Naive thymus-derived CD4-positive, alpha-beta T cell (primary cell): ENCODE results near the gene SGMS1. TPM values are rescaled to one million over a fixed set of nuclear protein-coding genes. Genes with fewer than 3 reads are reported as not detected.
A peak's percentile ranks its signal among the peaks of the same experiment; 100 is the strongest.
"Not testable (repeated sequence)": the region's sequence is repeated elsewhere in the genome, so short reads cannot be mapped to it uniquely, and the experiment has no call there.

Experiments
- ATAC-seq: fragments of 150-1000 bp; cut with Tn5 transposase; 2 replicates; pipeline ENCODE4 v1.10.0; 2021; ENCODE audit warnings: mild to moderate bottlenecking, moderate library complexity
- CTCF ChIA-PET: fragments of 350-600 bp; sonication (Branson Sonifier 250); formaldehyde crosslinking; loops from one replicate; lab custom pipeline; 2021; ENCODE audit warnings: antibody characterized with exemption; lab: Charles Lee
- POLR2A ChIA-PET: fragments of 350-600 bp; sonication (Branson Sonifier 250); formaldehyde crosslinking; loops from one replicate; lab custom pipeline; 2021; ENCODE audit warnings: antibody characterized with exemption, inconsistent platforms; lab: Charles Lee
- DNase-seq, 9 donors: peaks; one replicate each; pipeline versions ENCODE4 v3.0.0 to v3.0.0-alpha.2; 2020 to 2022; ENCODE audit warnings: mixed read lengths in 1 of 9
- H3K27ac ChIP-seq: one replicate; pipeline ENCODE4 v1.7.0; 2013; ENCODE audit warnings: mild to moderate bottlenecking, low read depth, low read length, moderate library complexity
- H3K27me3 ChIP-seq, 2 donors: one replicate each; pipeline ENCODE4 v1.7.0; 2013; ENCODE audit warnings: low read length in 2 of 2, mild to moderate bottlenecking in 2 of 2, moderate library complexity in 2 of 2; ENCODE audit not compliant: control insufficient read depth in 2 of 2, insufficient read depth in 2 of 2
- H3K36me3 ChIP-seq, 3 experiments: 1 replicate in 2 of 3; 2 replicates in 1 of 3; pipeline ENCODE4 v1.7.0; 2013; ENCODE audit warnings: low read length in 3 of 3, mild to moderate bottlenecking in 3 of 3, moderate library complexity in 1 of 3; ENCODE audit not compliant: insufficient read depth in 3 of 3, control insufficient read depth in 2 of 3
- H3K4me1 ChIP-seq, 2 donors: one replicate each; pipeline ENCODE4 v1.7.0; 2013; ENCODE audit warnings: low read length in 2 of 2, mild to moderate bottlenecking in 2 of 2, moderate library complexity in 1 of 2; ENCODE audit not compliant: control insufficient read depth in 2 of 2, insufficient read depth in 2 of 2
- H3K4me3 ChIP-seq: 2 replicates; pipeline ENCODE4 v1.7.0; 2013; ENCODE audit warnings: mild to moderate bottlenecking, low read length
- H3K9me3 ChIP-seq, 3 experiments: 1 replicate in 2 of 3; 2 replicates in 1 of 3; pipeline ENCODE4 v1.7.0; 2013; ENCODE audit warnings: low read length in 3 of 3; ENCODE audit not compliant: control insufficient read depth in 2 of 3
- H3K27ac Mint-ChIP-seq, 9 donors: one replicate each; pipeline ENCODE4 v1.8.0; 2020 to 2022; ENCODE audit warnings: mixed read lengths in 9 of 9, mild to moderate bottlenecking in 8 of 9, moderate library complexity in 5 of 9, inconsistent platforms in 2 of 9
- H3K27me3 Mint-ChIP-seq, 5 donors: one replicate each; pipeline ENCODE4 v1.8.0; 2021 to 2022; ENCODE audit warnings: mixed read lengths in 5 of 5, mild to moderate bottlenecking in 1 of 5
- H3K36me3 Mint-ChIP-seq, 5 donors: one replicate each; pipeline ENCODE4 v1.8.0; 2020 to 2022; ENCODE audit warnings: mixed read lengths in 5 of 5, mild to moderate bottlenecking in 3 of 5, inconsistent platforms in 1 of 5
- H3K4me1 Mint-ChIP-seq, 7 donors: one replicate each; pipeline ENCODE4 v1.8.0; 2020 to 2022; ENCODE audit warnings: mixed read lengths in 7 of 7, mild to moderate bottlenecking in 3 of 7, inconsistent platforms in 1 of 7
- H3K4me3 Mint-ChIP-seq, 10 donors: one replicate each; pipeline ENCODE4 v1.8.0; 2020 to 2022; ENCODE audit warnings: mild to moderate bottlenecking in 10 of 10, mixed read lengths in 10 of 10, moderate library complexity in 6 of 10, inconsistent platforms in 2 of 10
- H3K9me3 Mint-ChIP-seq, 11 donors: one replicate each; pipeline ENCODE4 v1.8.0; 2020 to 2022; ENCODE audit warnings: mixed read lengths in 11 of 11, mild to moderate bottlenecking in 4 of 11, inconsistent platforms in 1 of 11, moderate library complexity in 1 of 11
- intact Hi-C, 2 donors: fragments of 100-400 bp; cut with micrococcal nuclease; formaldehyde crosslinking; loops; one replicate each; pipeline ENCODE4 v1.15.1; 2023
- polyA plus RNA-seq, 2 donors: library from polyadenylated mRNA; unstranded; fragments of 300-500 nt; fragmentation: Illumina TruSeq; gene quantifications; one replicate each; pipeline ENCODE4 v1.2.3, GENCODE V29; 2021
- total RNA-seq, 6 experiments: library from RNA in 5 of 6; stranded (reverse) in 5 of 6; gene quantifications; 1 replicate in 5 of 6; 2 replicates in 1 of 6; pipeline ENCODE4 v1.2.3 and lab custom pipeline; 2021 to 2026

SGMS1 gene
- total and polyA plus RNA-seq, 7 experiments from 2014 or later, result 11.5 to 45.7 (median 29.4) TPM

DNA sequence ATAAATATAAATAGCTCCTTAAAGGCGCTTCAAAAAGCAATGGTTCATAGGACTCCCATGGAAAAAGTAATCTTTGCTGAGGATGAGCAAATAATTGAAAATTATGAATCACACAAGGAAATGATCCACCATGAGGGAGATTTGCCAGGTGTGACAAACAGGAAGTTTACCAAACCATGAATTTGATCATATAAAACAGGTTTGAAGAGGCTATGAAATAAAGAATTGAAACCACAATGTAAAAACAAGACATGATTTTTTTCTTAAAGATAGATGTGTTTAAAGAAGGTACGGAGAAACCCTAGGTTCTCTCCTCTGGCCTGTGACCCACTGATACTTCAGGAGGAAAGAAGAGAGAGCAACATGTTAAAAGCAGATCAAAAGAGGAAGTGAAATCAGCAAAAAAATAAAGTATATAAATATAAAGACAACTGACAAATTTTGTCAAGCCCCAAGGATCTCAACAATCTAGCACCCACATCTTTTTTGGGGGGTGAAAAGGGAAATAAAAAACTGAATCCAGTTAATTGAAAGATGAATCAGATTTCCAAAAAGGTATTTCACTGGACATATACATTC is 261.1 kb downstream of the SGMS1 start:
- POLR2A ChIA-PET, result no interaction called here

GRCh38 chr10:50361946-50362345 is 261.8 kb downstream of the SGMS1 start:
- CTCF ChIA-PET, result no interaction called here
- Mint-ChIP-seq H3K36me3 (peaks cover 7 to 61% (median 40%) of the 10 kb centered on the region in 5 donors), H3K4me3 (no peak overlapping the region), H3K27ac (peak overlapping the region in 1 of 9 donors; percentile 26), H3K9me3 (peaks cover 0 to 26% (median 8%) of the 10 kb centered on the region in 11 donors), H3K27me3 (no peaks in the 10 kb centered on the region), H3K4me1 (peaks cover 9 to 40% (median 27%) of the 10 kb centered on the region in 7 donors)
- intact Hi-C loops, result no loop called here
- no peak overlapping the region for H3K27ac ChIP-seq
- no peak for DNase-seq
- H3K4me3 ChIP-seq, result no peak overlapping the region
- H3K36me3 ChIP-seq, result no peaks in the 10 kb centered on the region
- H3K9me3 ChIP-seq, result no peaks in the 10 kb centered on the region
- no peaks in the 10 kb centered on the region for H3K27me3 ChIP-seq
- ATAC-seq, result no peak
- POLR2A ChIA-PET, result no interaction called here
- H3K4me1 ChIP-seq, result no peaks in the 10 kb centered on the region

More for the DNA sequence above, 261.1 kb downstream of the SGMS1 start:
- Histone ChIP-seq H3K27me3 (no peaks in the 10 kb centered on the region), H3K36me3 (peaks cover 0 to 6% (median 0%) of the 10 kb centered on the region in 3 experiments), H3K9me3 (no peaks in the 10 kb centered on the region), H3K4me3 (no peak overlapping the region), H3K4me1 (no peaks in the 10 kb centered on the region), H3K27ac (no peak overlapping the region)
- DNase-seq (no peak), ATAC-seq (peak; percentile 27)
- intact Hi-C loops, result no loop called here
- Mint-ChIP-seq H3K27me3 (no peaks in the 10 kb centered on the region), H3K4me1 (peaks cover 9 to 40% (median 27%) of the 10 kb centered on the region in 7 donors), H3K4me3 (peak overlapping the region in 1 of 10 donors; percentile 4), H3K36me3 (peaks cover 7 to 67% (median 47%) of the 10 kb centered on the region in 5 donors), H3K27ac (peak overlapping the region in 1 of 9 donors; percentile 1), H3K9me3 (peaks cover 0 to 26% (median 8%) of the 10 kb centered on the region in 11 donors)
- CTCF ChIA-PET, result no interaction called here

DNA sequence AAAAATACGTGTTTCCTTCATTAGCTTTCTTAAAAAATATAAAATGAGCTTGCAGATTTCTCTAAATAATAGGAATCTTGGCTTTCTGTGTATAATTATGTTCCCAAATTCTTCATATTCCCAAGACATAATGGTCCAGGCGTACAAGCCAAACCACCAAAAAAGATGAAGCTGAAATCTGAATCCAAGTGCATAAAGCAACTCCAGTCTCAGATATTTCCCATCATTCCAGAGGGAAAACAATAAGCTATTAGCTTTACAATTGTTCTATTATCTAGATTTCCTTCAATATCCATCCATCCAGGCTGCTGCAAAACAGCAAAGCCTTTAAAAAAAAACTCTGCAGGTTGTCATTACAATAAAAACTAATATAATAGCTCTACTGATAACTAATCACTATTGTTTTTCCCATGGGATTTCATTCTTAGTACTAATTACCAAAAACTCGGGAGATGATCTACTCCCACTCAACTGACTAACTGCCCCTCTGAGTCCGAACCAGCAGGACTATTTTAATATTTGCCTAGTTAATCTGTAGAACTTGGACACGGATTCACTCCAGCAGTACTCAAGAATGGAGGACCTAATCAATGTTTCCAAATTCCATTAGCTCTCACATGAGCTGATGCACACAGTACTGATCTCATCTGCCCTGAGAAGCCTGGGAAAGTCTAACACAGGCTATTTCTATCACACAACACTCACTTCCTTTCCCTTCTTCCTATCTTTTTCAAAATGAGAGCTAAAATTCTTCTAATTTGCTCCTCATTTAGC is 263.5 kb downstream of the SGMS1 start:
- H3K27me3 Mint-ChIP-seq, result no peaks in the 10 kb centered on the region
- POLR2A ChIA-PET, result no interaction called here
- H3K27ac ChIP-seq, result no peak overlapping the region

DNA sequence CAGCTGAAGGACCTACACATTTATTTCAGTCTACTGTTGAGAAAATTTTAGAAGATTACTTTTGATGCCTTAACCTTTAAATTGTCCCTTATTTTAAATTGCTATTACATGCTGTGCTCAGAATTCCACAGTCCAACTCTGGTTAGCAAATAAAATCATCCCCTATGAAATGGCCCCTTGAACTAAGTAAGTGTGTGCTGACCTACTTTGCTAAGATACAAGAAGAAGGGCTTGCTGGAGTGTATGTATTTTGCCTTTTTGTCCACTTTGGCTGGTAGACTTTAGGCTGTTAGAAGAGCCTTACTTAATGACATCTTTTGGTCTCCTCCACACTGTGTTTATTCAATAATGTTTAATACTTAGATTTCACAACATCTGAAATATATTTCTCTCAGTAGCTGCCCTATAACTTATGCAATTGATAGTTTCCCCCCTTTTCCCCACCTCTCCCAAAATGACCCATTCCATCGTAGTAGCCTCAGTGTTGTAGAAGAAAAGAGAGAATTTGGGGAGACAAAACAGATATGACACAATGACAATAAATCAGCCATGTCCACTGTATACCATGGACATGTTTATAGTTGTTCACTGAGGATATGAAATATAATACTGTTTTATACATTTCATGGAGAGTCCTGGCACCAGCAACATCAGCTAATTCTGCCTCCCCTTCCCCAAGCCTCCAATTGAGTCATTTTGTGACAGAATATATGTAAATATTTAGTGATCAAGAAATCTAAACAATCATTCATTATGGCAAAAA is 264.6 kb downstream of the SGMS1 start:
- Mint-ChIP-seq H3K36me3 (peaks cover 0 to 51% (median 26%) of the 10 kb centered on the region in 5 donors), H3K27me3 (no peaks in the 10 kb centered on the region), H3K4me1 (peaks cover 7 to 28% (median 18%) of the 10 kb centered on the region in 7 donors), H3K4me3 (no peak overlapping the region), H3K9me3 (peaks cover 0 to 24% (median 6%) of the 10 kb centered on the region in 11 donors), H3K27ac (no peak overlapping the region)
- no peak for ATAC-seq
- Histone ChIP-seq H3K36me3 (no peaks in the 10 kb centered on the region), H3K4me1 (no peaks in the 10 kb centered on the region), H3K4me3 (no peak overlapping the region), H3K27ac (no peak overlapping the region), H3K27me3 (no peaks in the 10 kb centered on the region), H3K9me3 (no peaks in the 10 kb centered on the region)
- ChIA-PET POLR2A (interaction anchor here (0.7 kb wide), 1 partner anchor 1340 kb away, joined by 3 read pairs; no protein-coding TSS in a partner anchor), CTCF (no interaction called here)
- DNase-seq, result no peak
- intact Hi-C loops, result no loop called here

More for the DNA sequence above, 263.5 kb downstream of the SGMS1 start:
- H3K4me1 Mint-ChIP-seq, result peaks cover 8 to 33% (median 24%) of the 10 kb centered on the region in 7 donors
- Histone ChIP-seq H3K4me1 (no peaks in the 10 kb centered on the region), H3K36me3 (no peaks in the 10 kb centered on the region), H3K9me3 (no peaks in the 10 kb centered on the region), H3K4me3 (no peak overlapping the region), H3K27me3 (no peaks in the 10 kb centered on the region)
- intact Hi-C loops, result no loop called here
- CTCF ChIA-PET, result interaction anchor here (0.8 kb wide), 1 partner anchor 10 kb away, joined by 3 read pairs; no protein-coding TSS in a partner anchor
- peaks cover 0 to 22% (median 5%) of the 10 kb centered on the region in 11 donors for H3K9me3 Mint-ChIP-seq
- no peak overlapping the region for H3K4me3 Mint-ChIP-seq
- ATAC-seq, result no peak
- H3K36me3 Mint-ChIP-seq, result peaks cover 0 to 50% (median 29%) of the 10 kb centered on the region in 5 donors
- DNase-seq, result no peak
- H3K27ac Mint-ChIP-seq, result peak overlapping the region in 1 of 9 donors; percentile 10

DNA sequence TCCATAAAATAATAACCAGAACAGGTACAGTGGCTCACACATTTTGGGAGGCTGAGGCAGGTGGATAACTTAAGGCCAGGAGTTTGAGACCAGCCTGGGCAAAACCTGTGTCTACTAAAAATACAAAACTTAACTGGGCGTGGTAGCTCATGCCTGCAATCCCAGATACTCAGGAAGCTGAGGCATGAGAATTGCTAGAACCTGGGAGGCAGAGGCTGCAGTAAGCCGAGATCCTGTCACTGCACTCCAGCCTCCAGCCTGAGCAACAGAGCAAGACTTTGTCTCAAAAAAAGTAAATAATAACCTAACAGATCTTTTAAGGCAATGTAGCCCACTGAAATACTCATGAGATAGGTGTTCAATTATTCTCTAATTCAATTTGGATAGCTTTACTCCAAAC is 265.3 kb downstream of the SGMS1 start:
- Mint-ChIP-seq H3K9me3 (peaks cover 0 to 17% (median 5%) of the 10 kb centered on the region in 11 donors), H3K4me1 (peaks cover 6 to 27% (median 15%) of the 10 kb centered on the region in 7 donors), H3K36me3 (peaks cover 0 to 47% (median 25%) of the 10 kb centered on the region in 5 donors), H3K27me3 (no peaks in the 10 kb centered on the region), H3K27ac (no peak overlapping the region), H3K4me3 (no peak overlapping the region)
- H3K9me3 ChIP-seq, result no peaks in the 10 kb centered on the region
- DNase-seq, result no peak
- ChIA-PET CTCF (no interaction called here), POLR2A (no interaction called here)
- no peaks in the 10 kb centered on the region for H3K4me1 ChIP-seq
- no peaks in the 10 kb centered on the region for H3K36me3 ChIP-seq
- H3K27ac ChIP-seq, result no peak overlapping the region
- H3K27me3 ChIP-seq, result no peaks in the 10 kb centered on the region
- ATAC-seq, result no peak
- intact Hi-C loops, result no loop called here
- no peak overlapping the region for H3K4me3 ChIP-seq

GRCh38 chr10:50356481-50356832 is 267.3 kb downstream of the SGMS1 start:
- H3K4me3 Mint-ChIP-seq, H3K27ac Mint-ChIP-seq, ATAC-seq, H3K27me3 ChIP-seq, H3K27ac ChIP-seq, CTCF ChIA-PET, intact Hi-C loops, H3K4me1 ChIP-seq, H3K9me3 ChIP-seq, H3K27me3 Mint-ChIP-seq, H3K36me3 ChIP-seq, H3K4me3 ChIP-seq, DNase-seq, POLR2A ChIA-PET: not testable (repeated sequence)
- H3K9me3 Mint-ChIP-seq, result peaks cover 0 to 17% (median 4%) of the 10 kb centered on the region in 11 donors
- peaks cover 0 to 15% (median 5%) of the 10 kb centered on the region in 7 donors for H3K4me1 Mint-ChIP-seq
- peaks cover 3 to 40% (median 19%) of the 10 kb centered on the region in 5 donors for H3K36me3 Mint-ChIP-seq
